HG02763 (cell line): Measurements from ENCODE around the gene OR6J1.
A peak's percentile ranks its signal among the peaks of the same experiment; 100 is the strongest.
"Not testable (repeated sequence)": the region's sequence is repeated elsewhere in the genome, so short reads cannot be mapped to it uniquely, and the experiment has no call there.

Source experiments
- ATAC-seq: cut with Tn5 transposase; IDR thresholded peaks from one replicate; pipeline ENCODE4 v1.9.1; 2021; ENCODE audit warnings: mild to moderate bottlenecking, moderate library complexity; ENCODE audit not compliant: unreplicated experiment

The OR6J1 gene

GRCh38 chr14:22610931-22611330 lies 33.2 kb downstream of the OR6J1 start:
- ATAC-seq = no peak

DNA sequence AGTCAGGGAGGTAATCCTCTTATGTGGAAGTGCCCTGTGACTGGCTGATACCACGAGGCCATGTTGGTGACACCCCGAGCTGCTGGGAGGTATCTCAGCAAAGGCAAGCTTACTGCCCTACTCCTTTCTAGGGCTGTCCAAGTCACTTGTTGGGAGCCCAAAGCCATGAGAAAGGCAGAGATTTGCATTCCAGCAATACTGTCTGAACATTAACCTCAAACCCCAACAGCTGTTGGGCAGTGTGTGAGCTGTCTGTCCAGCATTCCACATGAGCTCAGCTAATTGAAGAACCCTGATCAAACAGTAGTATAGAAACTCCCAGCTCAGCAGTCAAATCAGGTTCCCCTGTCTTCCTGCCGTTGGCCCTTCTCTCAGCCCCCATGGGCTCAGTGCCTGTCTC lies 36.9 kb downstream of the OR6J1 start:
- ATAC-seq = no peak

- no peak for ATAC-seq
These were observed 37.8 kb downstream of the OR6J1 start for GRCh38 chr14:22606380-22606779.

GRCh38 chr14:22602862-22603261 lies 41.3 kb downstream of the OR6J1 start:
- ATAC-seq = no peak

DNA sequence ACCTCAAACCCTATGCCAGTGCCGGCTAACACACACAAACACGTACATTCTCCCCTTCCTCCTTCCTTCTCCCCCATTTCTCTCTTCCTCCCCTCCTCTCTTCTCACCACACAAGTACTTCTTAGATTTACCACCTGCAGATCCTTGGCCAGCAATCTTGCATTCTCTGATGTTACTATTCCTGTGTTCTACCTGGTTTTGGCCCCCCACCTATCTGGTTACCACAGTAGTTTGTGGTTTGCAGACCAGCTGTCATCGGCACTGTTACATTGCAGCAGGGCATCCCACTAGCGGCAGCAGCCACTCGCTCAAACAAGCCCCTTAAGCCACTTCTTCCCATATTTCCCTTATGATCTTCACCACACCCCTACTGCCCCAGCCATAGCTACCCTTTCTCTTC lies 42.2 kb downstream of the OR6J1 start:
- no peak for ATAC-seq

- no peak for ATAC-seq
These were observed 42.7 kb downstream of the OR6J1 start for GRCh38 chr14:22601456-22601855.

DNA sequence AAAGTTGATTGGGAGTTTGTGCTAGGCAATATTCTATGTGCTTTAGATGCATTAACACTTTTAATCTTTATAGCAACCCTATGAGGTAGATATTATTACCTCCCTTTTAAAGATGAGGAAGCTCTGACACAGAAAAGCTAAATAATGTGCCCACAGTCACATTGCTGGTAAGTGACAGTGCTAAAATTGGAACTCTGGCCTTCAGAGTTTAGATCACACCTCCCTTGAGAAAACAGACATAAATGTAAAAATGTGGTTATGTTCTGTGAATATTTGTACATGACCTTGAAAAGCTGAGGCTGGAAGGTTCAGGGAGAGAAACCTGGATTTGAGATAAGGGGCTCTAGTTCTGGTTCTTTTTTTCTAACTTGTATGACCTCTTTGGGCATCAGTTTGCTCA lies 44.1 kb downstream of the OR6J1 start:
- ATAC-seq = no peak

GRCh38 chr14:22599349-22599748 lies 44.8 kb downstream of the OR6J1 start:
- ATAC-seq = no peak

- peak; percentile 34 for ATAC-seq
These were observed 45.3 kb downstream of the OR6J1 start for GRCh38 chr14:22598896-22599244.

GRCh38 chr14:22598099-22598895 lies 45.9 kb downstream of the OR6J1 start, which contains the start of gene ABHD4:
Gene ABHD4 (plus strand): TSS chr14:22598300. CDS start chr14:22598307, 7 bp downstream.
- peak; percentile 83 for ATAC-seq

DNA sequence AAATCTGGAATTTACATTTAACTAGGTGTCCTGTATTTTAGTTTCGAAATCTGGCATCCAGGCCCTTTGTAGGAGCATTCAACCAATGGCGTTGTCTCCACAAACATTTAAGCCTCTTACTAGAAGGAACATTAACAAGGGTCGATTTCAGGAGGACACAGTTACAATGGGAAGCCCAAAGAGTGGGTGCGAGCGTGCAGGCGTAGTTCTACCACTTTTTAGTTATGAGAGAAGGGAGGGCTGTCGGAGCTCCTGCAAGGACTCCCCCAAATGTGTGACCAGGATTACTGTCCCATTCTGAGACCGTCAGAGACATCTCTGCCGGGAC lies 46.4 kb downstream of the OR6J1 start:
- peak; percentile 19 for ATAC-seq

GRCh38 chr14:22597265-22597664 lies 46.9 kb downstream of the OR6J1 start:
- no peak for ATAC-seq

DNA sequence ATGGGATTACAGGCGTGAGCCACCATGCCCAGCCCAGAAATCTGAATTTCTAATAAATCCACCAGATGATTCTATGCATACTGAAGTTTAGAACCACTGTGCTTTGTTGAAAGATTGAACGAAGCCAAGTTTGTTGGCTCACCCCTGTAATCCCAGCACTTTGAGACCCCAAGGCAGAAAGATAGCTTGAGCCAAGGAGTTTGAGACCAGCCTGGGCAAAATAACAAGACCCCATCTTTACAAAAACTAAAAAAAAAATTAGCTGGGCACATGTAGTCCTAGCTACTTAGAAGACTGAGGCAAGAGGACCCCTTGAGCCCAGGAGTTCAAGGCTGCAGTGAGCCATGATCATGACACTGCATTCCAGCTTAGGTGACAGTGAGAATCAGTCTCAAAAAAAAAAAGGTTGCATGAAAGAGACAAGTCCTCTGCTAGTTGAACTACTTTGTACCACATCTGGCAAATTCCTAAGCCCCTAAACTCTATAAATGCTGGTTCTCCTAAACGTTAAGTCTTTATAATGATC lies 47.7 kb downstream of the OR6J1 start:
- ATAC-seq = no peak

DNA sequence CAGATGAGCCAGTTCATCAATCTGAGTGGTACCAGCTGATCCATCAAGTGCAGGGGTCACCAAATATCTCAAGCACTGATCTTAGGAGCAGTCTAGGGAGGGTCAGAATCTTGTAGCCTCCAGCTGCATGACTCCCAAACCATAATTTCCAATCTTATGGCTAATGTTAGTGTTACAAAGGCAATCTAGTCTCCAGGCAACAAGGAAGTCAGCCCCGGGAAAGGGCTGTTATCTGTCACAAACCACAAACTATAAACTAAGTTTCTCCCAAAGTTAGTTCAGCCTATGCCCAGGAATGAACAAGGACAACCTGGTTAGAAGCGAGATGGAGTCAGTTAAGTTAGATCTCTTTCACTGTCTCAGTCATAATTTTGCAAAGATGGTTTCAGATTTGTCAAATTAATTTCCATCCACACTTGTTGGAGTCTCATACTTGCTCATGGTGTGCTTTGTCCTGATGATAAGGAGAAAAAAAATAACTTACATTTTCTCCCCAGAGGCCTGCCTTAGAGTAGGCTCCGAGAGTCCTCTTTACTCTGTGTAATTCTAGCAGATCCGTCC lies 49.9 kb downstream of the OR6J1 start:
- ATAC-seq = no peak

GRCh38 chr14:22593601-22594000 lies 50.6 kb downstream of the OR6J1 start:
- ATAC-seq = no peak

GRCh38 chr14:22593189-22593588 lies 51.0 kb downstream of the OR6J1 start:
- ATAC-seq = no peak

- peak; percentile 93 for ATAC-seq
These were observed 54.9 kb downstream of the OR6J1 start, which contains the start of gene DAD1 for GRCh38 chr14:22589096-22589839. Gene DAD1 (minus strand): TSS chr14:22589224. CDS start chr14:22589157, 67 bp downstream.

DNA sequence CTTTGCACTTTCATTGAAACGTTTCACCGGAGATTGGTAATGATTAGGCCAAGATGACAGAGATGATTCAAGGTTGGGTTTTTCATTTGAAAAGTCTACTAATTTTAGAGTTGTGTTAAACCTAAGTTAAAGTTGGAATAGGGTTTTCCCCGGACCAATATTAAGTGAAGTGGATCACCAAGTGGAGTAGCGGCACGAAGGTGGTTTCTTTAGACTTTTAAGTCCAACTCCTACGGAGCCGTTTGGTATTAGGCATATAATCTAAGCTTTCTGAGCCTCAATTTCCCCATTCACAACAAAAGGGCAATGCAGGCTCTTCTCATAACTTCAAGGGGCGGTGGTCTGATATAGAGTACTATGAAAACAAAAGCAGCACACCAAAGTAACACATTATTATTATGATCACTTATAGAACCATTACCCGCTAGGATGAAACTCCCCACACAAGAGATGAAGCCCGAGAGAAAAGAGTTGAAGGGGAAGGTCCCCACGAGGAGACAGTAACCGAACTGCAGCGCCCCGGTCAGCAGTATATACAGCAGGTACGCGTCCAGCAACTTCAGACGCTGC lies 55.5 kb downstream of the OR6J1 start:
- no peak for ATAC-seq

- not testable (repeated sequence) for ATAC-seq
These were observed 56.3 kb downstream of the OR6J1 start for GRCh38 chr14:22587677-22588422.

DNA sequence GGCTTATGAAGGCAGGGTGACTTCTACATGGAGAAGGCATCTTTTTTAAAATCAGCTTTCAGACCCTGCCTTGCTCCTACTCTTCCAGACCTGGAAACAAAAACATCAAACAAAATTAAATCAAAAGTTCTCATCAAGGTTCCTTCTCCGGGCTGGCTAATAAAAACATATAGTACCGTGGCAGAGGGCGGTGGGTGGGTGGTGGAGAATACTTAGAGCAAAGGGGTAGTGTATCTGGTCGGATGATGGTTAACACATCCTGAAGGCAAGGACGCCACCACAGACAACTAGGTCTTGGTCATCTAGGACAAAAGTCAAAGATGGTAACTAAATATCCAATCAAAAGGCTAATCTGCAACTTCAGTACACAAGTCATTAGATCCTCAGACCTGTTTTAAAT lies 56.9 kb downstream of the OR6J1 start:
- ATAC-seq = no peak

DNA sequence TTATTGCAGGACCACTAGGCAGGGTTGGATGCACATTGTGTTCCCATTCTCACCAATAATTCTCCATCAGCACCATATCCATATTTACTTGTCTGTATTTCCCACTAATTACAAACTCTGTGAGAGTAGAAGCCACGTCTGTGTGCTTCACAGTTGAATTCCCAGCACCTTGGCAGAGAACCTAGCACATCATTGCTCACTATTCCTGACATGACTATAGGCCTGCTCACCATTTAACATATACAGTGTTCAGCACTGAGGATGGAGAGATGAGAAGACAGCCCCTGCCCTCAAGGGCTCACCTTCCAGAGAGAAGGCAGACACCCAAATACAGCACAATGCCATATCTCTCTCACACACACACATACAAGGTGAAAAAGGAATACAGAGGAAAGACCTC lies 60.2 kb downstream of the OR6J1 start:
- no peak for ATAC-seq
